IgD-negative memory B cell (primary cell): ENCODE measurements around the gene ALDH1A1. TPM values are rescaled to one million over a fixed set of nuclear protein-coding genes. Genes with fewer than 3 reads are reported as not detected.
A peak's percentile ranks its signal among the peaks of the same experiment; 100 is the strongest.
"Not testable (repeated sequence)": the region's sequence is repeated elsewhere in the genome, so short reads cannot be mapped to it uniquely, and the experiment has no call there.

Experiments
- H3K27ac Mint-ChIP-seq, 3 donors: one replicate each; pipeline ENCODE4 v1.8.0; 2020 to 2022; ENCODE audit warnings: mild to moderate bottlenecking in 3 of 3, mixed read lengths in 3 of 3, moderate library complexity in 1 of 3
- H3K27me3 Mint-ChIP-seq: one replicate; pipeline ENCODE4 v1.8.0; 2021; ENCODE audit warnings: mixed read lengths
- H3K36me3 Mint-ChIP-seq: one replicate; pipeline ENCODE4 v1.8.0; 2020; ENCODE audit warnings: mild to moderate bottlenecking, mixed read lengths
- H3K4me1 Mint-ChIP-seq, 3 donors: one replicate each; pipeline ENCODE4 v1.8.0; 2020 to 2022; ENCODE audit warnings: mixed read lengths in 3 of 3, mild to moderate bottlenecking in 1 of 3
- H3K4me3 Mint-ChIP-seq, 4 donors: one replicate each; pipeline ENCODE4 v1.8.0; 2020 to 2022; ENCODE audit warnings: mild to moderate bottlenecking in 4 of 4, mixed read lengths in 4 of 4, moderate library complexity in 3 of 4
- H3K9me3 Mint-ChIP-seq, 3 donors: one replicate each; pipeline ENCODE4 v1.8.0; 2020 to 2021; ENCODE audit warnings: mixed read lengths in 3 of 3, mild to moderate bottlenecking in 1 of 3
- polyA plus RNA-seq: library from polyadenylated mRNA; unstranded; fragments of 300-500 nt; fragmentation: Illumina TruSeq; gene quantifications from one replicate; pipeline ENCODE4 v1.2.3, GENCODE V29; 2021

Gene ALDH1A1
- polyA plus RNA-seq, 1 donor from 2014 or later = 0.10 TPM

- Mint-ChIP-seq H3K36me3 (no peaks in the 10 kb centered on the region), H3K9me3 (peaks cover 0 to 1% (median 0%) of the 10 kb centered on the region in 3 donors), H3K4me1 (no peaks in the 10 kb centered on the region), H3K27me3 (peaks cover 2% of the 10 kb centered on the region), H3K4me3 (no peak overlapping the region), H3K27ac (no peak overlapping the region)
These were observed 63.9 kb downstream of the ALDH1A1 start for GRCh38 chr9:72888943-72889342.

DNA sequence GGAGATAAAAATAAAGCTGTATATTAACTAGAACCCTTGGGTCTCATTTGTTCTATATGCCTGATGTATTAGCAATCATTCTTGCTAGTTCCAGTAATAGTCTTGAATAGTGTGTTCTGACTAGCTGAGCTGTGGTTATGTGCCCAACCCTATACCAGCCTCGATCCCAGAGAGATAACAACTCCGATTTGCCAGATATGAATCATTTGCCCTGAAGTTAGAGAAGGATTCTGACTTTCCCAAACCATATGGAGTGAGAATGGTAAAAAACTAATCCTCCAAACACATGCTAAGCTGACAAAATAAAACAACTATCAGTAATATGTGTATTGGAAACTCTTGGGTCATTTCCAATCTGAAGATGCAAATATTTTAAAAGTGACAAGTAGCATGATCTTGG is 64.8 kb downstream of the ALDH1A1 start:
- no peak overlapping the region for H3K4me3 Mint-ChIP-seq
- peak overlapping the region in 1 of 3 donors; percentile 72 for H3K27ac Mint-ChIP-seq
- peaks cover 2% of the 10 kb centered on the region for H3K27me3 Mint-ChIP-seq
- H3K9me3 Mint-ChIP-seq = peaks cover 0 to 1% (median 0%) of the 10 kb centered on the region in 3 donors
- no peaks in the 10 kb centered on the region for H3K4me1 Mint-ChIP-seq
- H3K36me3 Mint-ChIP-seq = no peaks in the 10 kb centered on the region

DNA sequence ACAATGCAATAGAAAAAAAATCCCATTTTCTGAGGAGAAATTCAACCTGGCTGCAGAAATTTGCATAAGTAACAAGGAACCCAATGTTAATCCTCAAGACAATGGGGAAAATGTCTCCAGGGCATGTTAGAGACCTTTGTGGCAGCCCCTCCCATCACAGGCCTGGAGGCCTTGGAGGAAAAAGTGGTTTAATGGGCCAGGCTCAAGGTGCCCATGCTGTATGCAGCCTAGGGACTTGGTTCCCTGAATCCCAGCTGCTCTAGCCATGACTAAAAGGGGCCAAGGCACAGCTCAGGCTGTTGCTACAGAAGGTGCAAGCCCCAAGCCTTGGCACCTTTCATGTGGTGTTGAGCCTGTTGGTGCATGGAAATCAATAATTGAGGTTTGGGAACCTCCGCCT is 66.5 kb downstream of the ALDH1A1 start:
- no peaks in the 10 kb centered on the region for H3K36me3 Mint-ChIP-seq
- H3K9me3 Mint-ChIP-seq = peaks cover 0 to 1% (median 0%) of the 10 kb centered on the region in 3 donors
- H3K4me1 Mint-ChIP-seq = no peaks in the 10 kb centered on the region
- peaks cover 2% of the 10 kb centered on the region for H3K27me3 Mint-ChIP-seq
- no peak overlapping the region for H3K4me3 Mint-ChIP-seq
- no peak overlapping the region for H3K27ac Mint-ChIP-seq

- Mint-ChIP-seq H3K4me1 (no peaks in the 10 kb centered on the region), H3K36me3 (no peaks in the 10 kb centered on the region), H3K9me3 (peaks cover 0 to 1% (median 1%) of the 10 kb centered on the region in 3 donors), H3K4me3 (no peak overlapping the region), H3K27me3 (no peaks in the 10 kb centered on the region), H3K27ac (no peak overlapping the region)
These were observed 68.3 kb downstream of the ALDH1A1 start for GRCh38 chr9:72884508-72884907.

DNA sequence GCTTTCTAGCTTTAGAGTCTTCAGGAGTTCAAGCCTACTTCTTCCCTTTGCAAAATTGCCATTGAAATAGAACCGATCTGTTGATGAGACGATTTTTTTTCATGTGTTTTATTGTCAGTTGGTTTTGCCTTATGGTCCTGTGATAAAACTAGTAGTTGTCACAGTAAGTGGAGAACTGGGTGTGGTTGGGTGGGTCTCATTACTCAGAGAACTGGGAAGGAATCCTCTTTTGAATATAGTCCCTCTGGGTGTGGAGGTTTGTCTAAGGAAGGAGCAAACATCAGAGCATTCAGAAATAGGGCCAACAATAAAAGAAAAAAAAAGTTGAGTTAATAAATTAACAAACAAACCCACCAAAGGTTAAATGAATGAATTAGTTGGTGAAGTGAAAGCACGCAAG is 69.0 kb downstream of the ALDH1A1 start:
- H3K36me3 Mint-ChIP-seq = no peaks in the 10 kb centered on the region
- H3K9me3 Mint-ChIP-seq = peaks cover 0 to 1% (median 1%) of the 10 kb centered on the region in 3 donors
- H3K27ac Mint-ChIP-seq = no peak overlapping the region
- H3K4me1 Mint-ChIP-seq = no peaks in the 10 kb centered on the region
- H3K27me3 Mint-ChIP-seq = no peaks in the 10 kb centered on the region
- no peak overlapping the region for H3K4me3 Mint-ChIP-seq

- Mint-ChIP-seq H3K36me3 (no peaks in the 10 kb centered on the region), H3K27me3 (no peaks in the 10 kb centered on the region), H3K4me1 (no peaks in the 10 kb centered on the region), H3K4me3 (no peak overlapping the region), H3K9me3 (peaks cover 0 to 1% (median 0%) of the 10 kb centered on the region in 3 donors), H3K27ac (no peak overlapping the region)
These were observed 70.6 kb downstream of the ALDH1A1 start for GRCh38 chr9:72882117-72882775.

- Mint-ChIP-seq H3K4me3 (no peak overlapping the region), H3K4me1 (no peaks in the 10 kb centered on the region), H3K27ac (no peak overlapping the region), H3K9me3 (peaks cover 0 to 2% (median 1%) of the 10 kb centered on the region in 3 donors), H3K36me3 (no peaks in the 10 kb centered on the region), H3K27me3 (no peaks in the 10 kb centered on the region)
These were observed 72.0 kb downstream of the ALDH1A1 start for GRCh38 chr9:72880821-72881220.

GRCh38 chr9:72875221-72875620 is 77.6 kb downstream of the ALDH1A1 start:
- no peaks in the 10 kb centered on the region for H3K4me1 Mint-ChIP-seq
- peaks cover 2% of the 10 kb centered on the region for H3K36me3 Mint-ChIP-seq
- H3K4me3 Mint-ChIP-seq = no peak overlapping the region
- H3K27ac Mint-ChIP-seq = no peak overlapping the region
- H3K27me3 Mint-ChIP-seq = peaks cover 3% of the 10 kb centered on the region
- H3K9me3 Mint-ChIP-seq = peaks cover 0 to 2% (median 1%) of the 10 kb centered on the region in 3 donors

GRCh38 chr9:72874344-72874743 is 78.5 kb downstream of the ALDH1A1 start:
- Mint-ChIP-seq H3K27ac (no peak overlapping the region), H3K27me3 (peaks cover 3% of the 10 kb centered on the region), H3K4me1 (no peaks in the 10 kb centered on the region), H3K9me3 (peaks cover 0 to 2% (median 0%) of the 10 kb centered on the region in 3 donors), H3K4me3 (no peak overlapping the region), H3K36me3 (peaks cover 2% of the 10 kb centered on the region)

DNA sequence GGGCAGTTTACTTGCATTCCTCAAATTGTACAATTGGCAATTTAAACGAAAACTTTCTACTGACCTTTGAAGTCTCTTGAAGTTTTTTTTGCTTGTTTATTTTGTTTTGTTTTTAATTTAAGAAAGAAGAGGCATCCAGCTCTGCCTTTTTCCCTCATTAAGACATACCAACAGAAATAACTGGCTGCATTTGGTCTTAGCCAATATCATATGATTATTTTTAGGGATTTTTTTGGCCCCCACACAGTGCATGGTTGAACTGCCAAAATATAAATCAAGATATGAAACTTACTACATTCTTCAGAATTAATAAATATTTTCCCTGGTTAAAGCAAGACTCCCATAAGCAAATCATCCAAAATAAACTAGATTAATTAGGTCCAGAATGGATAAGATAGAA is 79.4 kb downstream of the ALDH1A1 start:
- Mint-ChIP-seq H3K36me3 (peaks cover 2% of the 10 kb centered on the region), H3K4me3 (no peak overlapping the region)

GRCh38 chr9:72872718-72873117 is 80.1 kb downstream of the ALDH1A1 start:
- peaks cover 0 to 5% (median 0%) of the 10 kb centered on the region in 3 donors for H3K9me3 Mint-ChIP-seq
- peaks cover 3% of the 10 kb centered on the region for H3K27me3 Mint-ChIP-seq
- no peaks in the 10 kb centered on the region for H3K4me1 Mint-ChIP-seq
- H3K36me3 Mint-ChIP-seq = peaks cover 2% of the 10 kb centered on the region
- H3K4me3 Mint-ChIP-seq = no peak overlapping the region
- no peak overlapping the region for H3K27ac Mint-ChIP-seq

More for the DNA sequence above, 79.4 kb downstream of the ALDH1A1 start:
- H3K27me3 Mint-ChIP-seq = peaks cover 3% of the 10 kb centered on the region
- peaks cover 0 to 2% (median 0%) of the 10 kb centered on the region in 3 donors for H3K9me3 Mint-ChIP-seq
- H3K27ac Mint-ChIP-seq = no peak overlapping the region
- H3K4me1 Mint-ChIP-seq = no peaks in the 10 kb centered on the region

DNA sequence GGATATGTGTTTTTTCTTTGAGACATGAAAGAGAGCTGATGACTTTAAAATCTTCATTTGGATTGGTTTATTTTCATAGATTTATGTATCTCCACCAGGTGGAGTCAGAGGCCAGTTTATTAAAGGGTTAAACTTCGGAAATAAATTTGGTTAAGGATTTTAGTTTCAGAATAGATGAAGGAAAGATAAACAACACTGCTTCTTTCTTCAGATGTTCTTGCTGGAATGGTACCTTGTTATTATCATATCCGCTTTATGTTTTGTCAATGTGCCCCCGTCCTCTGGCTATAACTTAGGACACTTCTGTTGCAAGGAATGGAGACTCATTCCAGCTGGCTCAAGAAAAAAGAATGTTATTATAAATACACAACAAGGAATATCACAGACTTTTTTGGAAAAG is 81.2 kb downstream of the ALDH1A1 start:
- Mint-ChIP-seq H3K27me3 (peaks cover 3% of the 10 kb centered on the region), H3K27ac (no peak overlapping the region), H3K4me1 (no peaks in the 10 kb centered on the region), H3K9me3 (peaks cover 0 to 10% (median under 1%) of the 10 kb centered on the region in 3 donors), H3K4me3 (no peak overlapping the region), H3K36me3 (peaks cover 2% of the 10 kb centered on the region)

- peaks cover 0 to 8% (median 2%) of the 10 kb centered on the region in 3 donors for H3K9me3 Mint-ChIP-seq
- H3K27ac Mint-ChIP-seq = no peak overlapping the region
- H3K27me3 Mint-ChIP-seq = no peaks in the 10 kb centered on the region
These were observed 88.5 kb downstream of the ALDH1A1 start for GRCh38 chr9:72864327-72864726.

DNA sequence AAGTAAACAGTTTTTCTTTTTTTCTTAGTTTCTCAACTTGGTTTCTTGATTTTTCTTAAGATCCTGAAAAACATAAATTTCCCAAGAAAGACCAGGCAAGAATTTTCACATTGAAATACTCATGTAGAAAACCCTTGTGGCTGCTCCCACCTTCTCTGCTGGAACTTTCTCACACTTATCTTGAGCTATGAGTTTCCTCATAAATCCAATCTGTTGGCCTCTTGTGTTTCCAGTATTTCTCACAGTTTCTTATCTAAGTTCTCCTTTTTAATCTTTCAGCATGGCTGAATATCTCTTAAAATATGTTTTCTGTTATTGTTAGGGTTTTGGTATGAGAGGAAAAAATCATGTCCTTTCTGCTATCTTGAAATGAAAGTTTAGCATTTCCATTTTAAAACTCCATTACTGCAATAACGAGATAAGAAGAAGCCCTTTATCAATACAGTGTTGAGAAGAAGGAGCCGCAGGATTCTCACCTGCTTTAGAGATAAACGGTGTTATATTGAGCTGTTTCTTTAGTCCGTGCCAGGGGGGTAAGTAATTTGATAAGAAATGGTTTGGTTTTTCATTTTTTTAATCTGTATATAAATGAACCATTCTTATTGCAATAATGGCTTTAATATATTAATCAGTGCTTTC is 89.3 kb downstream of the ALDH1A1 start:
- peaks cover 0 to 9% (median 2%) of the 10 kb centered on the region in 3 donors for H3K4me1 Mint-ChIP-seq

More at GRCh38 chr9:72864327-72864726, 88.5 kb downstream of the ALDH1A1 start:
- no peaks in the 10 kb centered on the region for H3K36me3 Mint-ChIP-seq
- peak overlapping the region in 1 of 4 donors; percentile 68 for H3K4me3 Mint-ChIP-seq
- H3K4me1 Mint-ChIP-seq = peaks cover 0 to 8% (median 2%) of the 10 kb centered on the region in 3 donors

GRCh38 chr9:72862788-72863187 is 90.1 kb downstream of the ALDH1A1 start:
- not testable (repeated sequence) for H3K36me3 Mint-ChIP-seq, H3K27me3 Mint-ChIP-seq, H3K4me1 Mint-ChIP-seq, H3K9me3 Mint-ChIP-seq, H3K27ac Mint-ChIP-seq
- H3K4me3 Mint-ChIP-seq = peak overlapping the region in 2 of 4 donors; percentile 49 to 84

More for the DNA sequence above, 89.3 kb downstream of the ALDH1A1 start:
- Mint-ChIP-seq H3K36me3 (no peaks in the 10 kb centered on the region), H3K9me3 (peaks cover 0 to 8% (median 2%) of the 10 kb centered on the region in 3 donors), H3K27me3 (no peaks in the 10 kb centered on the region), H3K27ac (no peak overlapping the region), H3K4me3 (no peak overlapping the region)
